ENCODE results near the gene UBL4B.

UBL4B gene

DNA sequence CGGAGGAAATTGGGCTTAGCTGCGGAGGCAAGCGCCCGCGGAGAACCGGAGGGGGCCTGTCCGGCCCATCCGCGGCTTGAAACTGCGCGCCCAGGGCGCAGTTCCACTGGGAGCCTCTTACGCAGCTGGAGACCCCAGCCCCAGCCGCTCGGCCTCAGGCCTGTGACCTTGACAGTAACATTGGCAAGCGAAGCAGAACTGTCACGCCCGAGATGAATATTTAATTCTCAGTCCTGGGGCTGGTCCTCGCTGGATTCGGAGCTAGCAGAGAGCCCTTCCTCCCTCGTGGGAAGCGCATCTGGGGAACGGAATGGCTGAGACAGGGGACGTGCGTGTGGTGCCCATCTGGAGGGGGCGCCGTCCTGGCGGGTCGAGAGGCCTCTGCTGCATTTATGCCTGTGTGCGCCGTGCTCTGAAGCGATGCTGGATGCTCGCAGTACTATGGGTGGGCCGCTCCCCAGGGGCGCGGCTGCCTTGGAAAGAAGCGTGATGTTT, 39.0 kb downstream of the UBL4B start:
- Histone ChIP-seq H3K27me3 (ENCODE audit: control insufficient read depth in 5 of 5, insufficient read depth in 4 of 5, low read length in 5 of 5) (peaks cover 48 to 80% (median 65%) of the 10 kb centered on the region in 5 donors), H3K9ac (ENCODE audit: low read length in 5 of 5) (no peak overlapping the region), H3K27ac (ENCODE audit: low read depth, low read length) (no peak overlapping the region), H3K4me3 (ENCODE audit: low read depth in 1 of 5, low read length in 5 of 5) (no peak overlapping the region), H3K36me3 (ENCODE audit: control insufficient read depth in 5 of 5, insufficient read depth in 5 of 5, low read length in 5 of 5) (no peaks in the 10 kb centered on the region), H3K4me1 (ENCODE audit: control insufficient read depth in 5 of 5, insufficient read depth in 5 of 5, low read length in 5 of 5) (peaks cover 0 to 17% (median 7%) of the 10 kb centered on the region in 5 donors), H3K9me3 (ENCODE audit: control insufficient read depth in 5 of 5, low read length in 5 of 5) (no peaks in the 10 kb centered on the region)

DNA sequence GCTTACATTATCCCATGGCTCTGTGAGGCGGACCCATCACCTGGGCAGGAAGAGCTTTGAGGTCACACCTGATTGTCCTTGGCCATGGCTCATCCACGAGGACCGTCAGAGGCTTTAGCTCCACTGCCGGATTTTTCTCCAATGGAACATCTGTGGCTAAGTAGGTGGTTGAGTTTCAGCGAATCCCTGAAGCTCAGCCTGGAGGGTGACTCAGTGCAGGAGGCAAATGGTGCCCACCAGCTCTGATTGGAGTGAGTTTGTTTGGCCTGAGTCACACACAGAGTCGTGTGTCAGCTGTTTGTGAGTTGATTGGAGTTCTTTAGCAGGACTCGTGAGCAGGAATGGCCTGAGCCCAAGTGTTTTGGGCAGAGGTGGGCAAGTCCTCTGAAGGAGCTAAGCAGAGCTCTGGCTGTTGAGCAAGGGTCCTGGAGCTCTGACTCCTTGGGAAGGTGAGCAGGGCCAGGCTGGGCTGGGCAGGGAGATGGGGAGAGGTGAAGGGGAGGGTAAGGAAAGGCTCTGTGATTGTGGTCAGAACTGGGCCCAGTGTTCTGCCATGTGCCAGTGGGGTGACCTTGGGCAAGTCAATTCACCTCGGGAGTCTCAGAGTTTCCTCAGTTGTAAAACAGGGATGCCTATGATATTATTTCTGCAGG, 40.0 kb downstream of the UBL4B start:
- Histone ChIP-seq H3K36me3 (ENCODE audit: control insufficient read depth in 5 of 5, insufficient read depth in 5 of 5, low read length in 5 of 5) (no peaks in the 10 kb centered on the region), H3K4me3 (ENCODE audit: low read depth in 1 of 5, low read length in 5 of 5) (no peak overlapping the region), H3K27ac (ENCODE audit: low read depth, low read length) (no peak overlapping the region), H3K9ac (ENCODE audit: low read length in 5 of 5) (no peak overlapping the region), H3K9me3 (ENCODE audit: control insufficient read depth in 5 of 5, low read length in 5 of 5) (no peaks in the 10 kb centered on the region), H3K4me1 (ENCODE audit: control insufficient read depth in 5 of 5, insufficient read depth in 5 of 5, low read length in 5 of 5) (peaks cover 0 to 17% (median 7%) of the 10 kb centered on the region in 5 donors), H3K27me3 (ENCODE audit: control insufficient read depth in 5 of 5, insufficient read depth in 4 of 5, low read length in 5 of 5) (peaks cover 44 to 75% (median 56%) of the 10 kb centered on the region in 5 donors)

DNA sequence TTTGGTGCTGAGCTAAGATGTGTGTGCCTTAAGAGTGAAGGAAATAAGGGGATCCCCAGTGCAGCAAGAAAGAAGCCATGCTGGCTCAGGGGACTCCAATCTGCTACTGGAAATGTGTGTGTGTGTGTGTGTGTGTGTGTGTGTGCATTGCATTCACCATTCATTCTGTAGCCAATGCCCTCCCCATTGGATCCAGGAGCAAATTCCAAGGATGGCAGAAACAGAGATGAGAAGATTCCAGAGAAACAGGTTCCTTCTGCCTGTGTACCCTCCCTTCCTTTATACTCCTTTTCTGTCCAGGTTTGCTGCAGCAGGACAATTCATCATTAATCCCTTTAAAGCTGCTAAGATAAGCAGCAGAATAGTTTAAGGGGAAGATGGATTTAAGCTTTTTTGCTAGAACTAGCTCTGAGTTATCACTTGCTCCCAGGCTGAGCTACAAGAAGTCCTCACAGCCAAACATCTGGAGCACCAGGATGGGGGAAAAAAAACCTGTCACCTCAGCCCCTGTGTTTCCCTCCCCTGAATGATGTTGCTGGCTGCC, 41.2 kb downstream of the UBL4B start:
- H3K9ac ChIP-seq (ENCODE audit: low read length in 5 of 5), result no peak overlapping the region
- H3K9me3 ChIP-seq (ENCODE audit: control insufficient read depth in 5 of 5, low read length in 5 of 5), result no peaks in the 10 kb centered on the region
- peaks cover 0 to 17% (median 7%) of the 10 kb centered on the region in 5 donors for H3K4me1 ChIP-seq (ENCODE audit: control insufficient read depth in 5 of 5, insufficient read depth in 5 of 5, low read length in 5 of 5)
- no peak overlapping the region for H3K4me3 ChIP-seq (ENCODE audit: low read depth in 1 of 5, low read length in 5 of 5)
- H3K27ac ChIP-seq (ENCODE audit: low read depth, low read length), result no peak overlapping the region
- peaks cover 41 to 70% (median 52%) of the 10 kb centered on the region in 5 donors for H3K27me3 ChIP-seq (ENCODE audit: control insufficient read depth in 5 of 5, insufficient read depth in 4 of 5, low read length in 5 of 5)
- H3K36me3 ChIP-seq (ENCODE audit: control insufficient read depth in 5 of 5, insufficient read depth in 5 of 5, low read length in 5 of 5), result no peaks in the 10 kb centered on the region

DNA sequence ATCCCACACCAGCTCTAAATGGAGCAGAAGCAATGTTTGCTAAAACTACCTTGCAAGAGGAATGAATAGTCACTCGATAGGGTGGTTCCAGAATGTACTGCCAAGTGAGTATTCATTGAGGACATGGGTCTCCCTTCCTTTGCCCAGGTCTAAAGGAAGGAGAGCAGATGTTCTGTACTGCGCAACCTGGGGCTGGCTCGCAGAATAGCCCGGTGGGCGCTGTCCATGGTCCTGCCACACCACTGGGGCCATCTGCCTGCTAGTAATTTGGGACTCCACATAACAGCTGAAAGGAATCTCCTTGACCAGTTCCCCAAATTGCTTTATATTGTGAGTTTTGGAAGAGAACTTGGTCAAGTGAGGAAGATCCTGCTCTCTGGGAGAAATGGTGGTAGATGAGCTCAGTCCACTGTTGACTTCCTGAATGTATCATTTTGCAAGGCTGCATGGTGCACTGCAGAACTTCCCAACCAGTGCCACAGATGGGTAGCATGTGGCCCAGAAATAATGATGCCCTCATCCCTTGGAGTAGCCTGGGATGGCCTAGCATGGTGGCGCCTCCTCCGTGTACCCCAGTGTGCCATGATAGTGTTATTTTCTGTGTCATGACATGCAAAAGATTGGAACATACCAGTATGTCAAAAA, 43.8 kb downstream of the UBL4B start:
- Histone ChIP-seq H3K4me3 (ENCODE audit: low read depth in 1 of 5, low read length in 5 of 5) (no peak overlapping the region), H3K27ac (ENCODE audit: low read depth, low read length) (no peak overlapping the region), H3K36me3 (ENCODE audit: control insufficient read depth in 5 of 5, insufficient read depth in 5 of 5, low read length in 5 of 5) (no peaks in the 10 kb centered on the region), H3K9me3 (ENCODE audit: control insufficient read depth in 5 of 5, low read length in 5 of 5) (peaks cover 0 to 8% (median 0%) of the 10 kb centered on the region in 5 donors), H3K9ac (ENCODE audit: low read length in 5 of 5) (no peak overlapping the region), H3K27me3 (ENCODE audit: control insufficient read depth in 5 of 5, insufficient read depth in 4 of 5, low read length in 5 of 5) (peaks cover 21 to 47% (median 40%) of the 10 kb centered on the region in 5 donors), H3K4me1 (ENCODE audit: control insufficient read depth in 5 of 5, insufficient read depth in 5 of 5, low read length in 5 of 5) (peaks cover 0 to 8% (median 0%) of the 10 kb centered on the region in 5 donors)

DNA sequence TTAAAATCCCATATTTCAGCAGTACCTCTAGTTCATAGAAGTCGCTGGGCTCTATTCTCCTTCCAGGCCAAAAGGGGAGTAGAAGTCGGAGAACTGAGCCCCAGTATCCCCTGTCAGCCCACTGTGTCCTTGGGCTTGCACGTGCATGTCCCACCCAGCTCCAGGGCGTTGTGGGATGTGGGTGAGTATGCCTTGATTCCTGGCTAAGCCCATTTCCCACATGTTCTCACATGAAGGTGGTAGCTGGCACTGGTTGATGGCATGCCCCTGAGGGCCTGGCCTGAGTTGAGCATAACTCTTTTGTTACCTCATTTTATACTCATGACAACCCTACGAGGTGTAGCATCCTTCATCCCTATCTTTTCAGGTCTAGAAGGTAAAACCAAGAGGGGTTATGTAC, 46.0 kb downstream of the UBL4B start:
- H3K9ac ChIP-seq (ENCODE audit: low read length in 5 of 5), result no peak overlapping the region
- peaks cover 0 to 28% (median 25%) of the 10 kb centered on the region in 5 donors for H3K27me3 ChIP-seq (ENCODE audit: control insufficient read depth in 5 of 5, insufficient read depth in 4 of 5, low read length in 5 of 5)
- H3K4me1 ChIP-seq (ENCODE audit: control insufficient read depth in 5 of 5, insufficient read depth in 5 of 5, low read length in 5 of 5), result no peaks in the 10 kb centered on the region
- H3K9me3 ChIP-seq (ENCODE audit: control insufficient read depth in 5 of 5, low read length in 5 of 5), result peaks cover 0 to 8% (median 5%) of the 10 kb centered on the region in 5 donors
- H3K4me3 ChIP-seq (ENCODE audit: low read depth in 1 of 5, low read length in 5 of 5), result no peak overlapping the region
- no peak overlapping the region for H3K27ac ChIP-seq (ENCODE audit: low read depth, low read length)
- no peaks in the 10 kb centered on the region for H3K36me3 ChIP-seq (ENCODE audit: control insufficient read depth in 5 of 5, insufficient read depth in 5 of 5, low read length in 5 of 5)

DNA sequence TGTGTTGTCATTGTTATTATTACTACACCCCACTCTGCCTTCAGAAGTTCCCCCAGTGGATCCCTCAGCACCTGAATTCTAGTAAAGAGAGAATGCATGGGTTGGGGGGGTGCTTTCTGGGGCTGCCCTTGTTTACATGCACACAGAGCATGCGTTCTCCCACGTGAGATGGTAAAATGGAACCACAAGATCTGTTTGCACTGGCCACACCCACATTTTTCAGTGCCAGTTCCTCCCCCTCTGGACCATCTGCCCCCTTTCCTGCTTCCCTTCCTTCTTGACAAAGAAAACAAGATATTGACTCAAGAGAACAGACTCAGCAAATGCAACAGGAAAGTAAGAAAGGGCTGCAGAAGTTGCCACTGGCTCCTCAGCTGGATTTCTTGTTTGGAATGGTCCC, 46.9 kb downstream of the UBL4B start:
- Histone ChIP-seq H3K4me1 (ENCODE audit: control insufficient read depth in 5 of 5, insufficient read depth in 5 of 5, low read length in 5 of 5) (no peaks in the 10 kb centered on the region), H3K9ac (ENCODE audit: low read length in 5 of 5) (no peak overlapping the region), H3K9me3 (ENCODE audit: control insufficient read depth in 5 of 5, low read length in 5 of 5) (peaks cover 0 to 8% (median 5%) of the 10 kb centered on the region in 5 donors), H3K27ac (ENCODE audit: low read depth, low read length) (no peak overlapping the region), H3K27me3 (ENCODE audit: control insufficient read depth in 5 of 5, insufficient read depth in 4 of 5, low read length in 5 of 5) (peaks cover 0 to 23% (median 16%) of the 10 kb centered on the region in 5 donors), H3K36me3 (ENCODE audit: control insufficient read depth in 5 of 5, insufficient read depth in 5 of 5, low read length in 5 of 5) (no peaks in the 10 kb centered on the region), H3K4me3 (ENCODE audit: low read depth in 1 of 5, low read length in 5 of 5) (no peak overlapping the region)

DNA sequence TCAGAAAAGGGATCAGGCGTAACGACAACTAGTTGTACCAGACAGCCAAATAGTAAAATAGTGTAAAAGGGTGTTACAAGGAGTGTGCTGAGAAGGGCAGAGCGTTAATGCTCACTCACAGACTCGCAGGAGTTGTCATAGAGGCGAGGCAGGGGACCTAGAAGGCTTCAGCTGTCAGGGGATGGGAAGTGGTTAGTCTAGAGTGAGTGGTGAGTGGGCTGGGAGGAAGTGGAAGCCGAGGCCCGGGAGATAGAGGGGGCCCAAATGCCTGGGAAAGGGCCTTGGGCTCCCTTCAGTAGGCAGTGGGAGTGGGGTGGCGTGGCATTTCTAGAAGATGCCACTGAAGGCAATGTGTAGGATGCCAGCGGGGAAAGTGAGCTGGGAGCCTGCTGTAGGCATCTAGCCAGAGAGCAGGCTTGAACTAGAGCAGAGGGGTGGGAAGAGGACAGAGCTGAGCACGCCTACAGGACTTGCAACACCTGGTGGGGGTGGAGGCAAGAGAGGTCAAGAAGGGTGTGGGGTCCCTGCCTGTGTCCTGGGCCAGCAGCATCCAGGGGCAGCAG, 48.4 kb downstream of the UBL4B start:
- no peak overlapping the region for H3K4me3 ChIP-seq (ENCODE audit: low read depth in 1 of 5, low read length in 5 of 5)
- peaks cover 0 to 14% (median 5%) of the 10 kb centered on the region in 5 donors for H3K27me3 ChIP-seq (ENCODE audit: control insufficient read depth in 5 of 5, insufficient read depth in 4 of 5, low read length in 5 of 5)
- H3K9ac ChIP-seq (ENCODE audit: low read length in 5 of 5), result no peak overlapping the region
- no peaks in the 10 kb centered on the region for H3K4me1 ChIP-seq (ENCODE audit: control insufficient read depth in 5 of 5, insufficient read depth in 5 of 5, low read length in 5 of 5)
- H3K36me3 ChIP-seq (ENCODE audit: control insufficient read depth in 5 of 5, insufficient read depth in 5 of 5, low read length in 5 of 5), result no peaks in the 10 kb centered on the region
- no peak overlapping the region for H3K27ac ChIP-seq (ENCODE audit: low read depth, low read length)
- H3K9me3 ChIP-seq (ENCODE audit: control insufficient read depth in 5 of 5, low read length in 5 of 5), result peaks cover 0 to 8% (median 5%) of the 10 kb centered on the region in 5 donors

DNA sequence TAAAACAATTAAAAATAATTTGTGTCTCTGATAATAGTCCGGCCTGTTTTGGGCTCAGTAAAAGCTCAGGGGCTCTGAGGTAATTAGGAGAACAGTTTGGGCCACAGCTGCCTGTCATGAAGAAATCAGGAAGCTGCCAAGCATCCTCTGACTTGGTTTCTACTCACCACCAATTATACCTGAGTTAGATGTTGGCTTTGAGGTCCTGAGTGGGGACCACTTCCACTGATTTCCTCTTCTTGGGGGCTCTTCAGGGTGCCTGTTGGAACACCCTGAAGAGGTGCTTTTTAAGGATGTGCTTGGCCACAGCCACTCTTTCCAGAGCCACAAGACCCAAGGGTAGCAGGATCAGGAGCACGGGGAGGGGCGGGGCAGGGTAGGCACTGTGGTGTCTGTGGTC, 48.9 kb downstream of the UBL4B start:
- Histone ChIP-seq H3K27me3 (ENCODE audit: control insufficient read depth in 5 of 5, insufficient read depth in 4 of 5, low read length in 5 of 5) (peaks cover 0 to 14% (median 5%) of the 10 kb centered on the region in 5 donors), H3K27ac (ENCODE audit: low read depth, low read length) (no peak overlapping the region), H3K9me3 (ENCODE audit: control insufficient read depth in 5 of 5, low read length in 5 of 5) (peaks cover 0 to 8% (median 5%) of the 10 kb centered on the region in 5 donors), H3K4me3 (ENCODE audit: low read depth in 1 of 5, low read length in 5 of 5) (no peak overlapping the region), H3K9ac (ENCODE audit: low read length in 5 of 5) (no peak overlapping the region), H3K36me3 (ENCODE audit: control insufficient read depth in 5 of 5, insufficient read depth in 5 of 5, low read length in 5 of 5) (no peaks in the 10 kb centered on the region), H3K4me1 (ENCODE audit: control insufficient read depth in 5 of 5, insufficient read depth in 5 of 5, low read length in 5 of 5) (no peaks in the 10 kb centered on the region)

DNA sequence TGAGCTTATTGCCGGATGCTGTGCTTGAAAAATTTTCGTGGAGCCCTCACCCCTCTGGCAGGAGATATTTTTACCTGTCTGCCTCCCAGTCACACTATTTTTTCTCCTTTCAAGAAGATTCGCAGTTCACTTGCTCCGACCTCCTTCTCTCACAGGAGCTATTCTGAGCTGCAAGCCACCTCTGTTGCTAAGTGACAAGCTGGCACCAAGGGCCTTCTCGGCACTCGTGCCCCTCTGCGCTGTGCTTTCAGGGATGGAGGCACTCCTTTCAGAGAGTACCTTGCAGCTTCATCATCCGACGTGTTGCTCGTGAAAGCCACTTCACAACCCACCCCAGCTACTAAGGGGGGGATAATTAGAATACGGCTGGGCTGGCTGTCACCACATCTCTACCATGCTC, 49.6 kb downstream of the UBL4B start:
- H3K4me1 ChIP-seq (ENCODE audit: control insufficient read depth in 5 of 5, insufficient read depth in 5 of 5, low read length in 5 of 5), result no peaks in the 10 kb centered on the region
- H3K27me3 ChIP-seq (ENCODE audit: control insufficient read depth in 5 of 5, insufficient read depth in 4 of 5, low read length in 5 of 5), result peaks cover 0 to 14% (median 0%) of the 10 kb centered on the region in 5 donors
- no peak overlapping the region for H3K27ac ChIP-seq (ENCODE audit: low read depth, low read length)
- no peak overlapping the region for H3K4me3 ChIP-seq (ENCODE audit: low read depth in 1 of 5, low read length in 5 of 5)
- H3K9me3 ChIP-seq (ENCODE audit: control insufficient read depth in 5 of 5, low read length in 5 of 5), result peaks cover 0 to 8% (median 5%) of the 10 kb centered on the region in 5 donors
- H3K36me3 ChIP-seq (ENCODE audit: control insufficient read depth in 5 of 5, insufficient read depth in 5 of 5, low read length in 5 of 5), result no peaks in the 10 kb centered on the region
- H3K9ac ChIP-seq (ENCODE audit: low read length in 5 of 5), result no peak overlapping the region

Measured in subcutaneous abdominal adipose tissue (tissue), 5 donors.